ENCODE data around the gene ZNF148. TPM values are rescaled to one million over a fixed set of nuclear protein-coding genes. Genes with fewer than 3 reads are reported as not detected.
"Not testable (repeated sequence)": the region's sequence is repeated elsewhere in the genome, so short reads cannot be mapped to it uniquely, and the experiment has no call there.

The ZNF148 gene
- total RNA-seq, 6 donors from 2014 or later, result 24.5 to 42.9 (median 32.8) TPM

GRCh38 chr3:125410922-125411321 is 35.8 kb upstream of the ZNF148 start:
- WGBS, 2 donors, result 84 to 93% methylated on average over 6 of the region's 6 CpGs
- H3K4me1 ChIP-seq, result no peaks in the 10 kb centered on the region
- H3K9me3 ChIP-seq, result no peaks in the 10 kb centered on the region
- no peak for ATAC-seq (ENCODE audit: low FRiP score in 2 of 2)
- TF ChIP-seq POLR2A (IDR thresholded peaks at IDR 0.05) (no peak), EP300 (IDR thresholded peaks at IDR 0.05) (no peak), POLR2AphosphoS5 (IDR thresholded peaks at IDR 0.05) (no peak), CTCF (IDR thresholded peaks at IDR 0.05) (no peak)
- no peaks in the 10 kb centered on the region for H3K36me3 ChIP-seq
- no peaks in the 10 kb centered on the region for H3K27me3 ChIP-seq
- H3K27ac ChIP-seq, result no peak overlapping the region
- DNase-seq, result no peak
- no peak overlapping the region for H3K4me3 ChIP-seq

GRCh38 chr3:125406070-125406469 is 30.9 kb upstream of the ZNF148 start:
- Histone ChIP-seq H3K27me3 (no peaks in the 10 kb centered on the region), H3K4me3 (no peak overlapping the region), H3K4me1 (no peaks in the 10 kb centered on the region), H3K36me3 (no peaks in the 10 kb centered on the region), H3K27ac (no peak overlapping the region), H3K9me3 (no peaks in the 10 kb centered on the region)
- TF ChIP-seq EP300 (IDR thresholded peaks at IDR 0.05) (no peak), POLR2A (IDR thresholded peaks at IDR 0.05) (no peak), POLR2AphosphoS5 (IDR thresholded peaks at IDR 0.05) (no peak), CTCF (IDR thresholded peaks at IDR 0.05) (no peak)
- ATAC-seq (ENCODE audit: low FRiP score in 2 of 2) (no peak), DNase-seq (no peak)
- 88 to 91% methylated on average over 2 of the region's 2 CpGs for WGBS, 2 donors

GRCh38 chr3:125405515-125405914 is 30.4 kb upstream of the ZNF148 start:
- not testable (repeated sequence) for ATAC-seq (ENCODE audit: low FRiP score in 2 of 2); H3K4me1 ChIP-seq; H3K4me3 ChIP-seq; H3K27me3 ChIP-seq; DNase-seq; H3K9me3 ChIP-seq; H3K36me3 ChIP-seq; H3K27ac ChIP-seq
- WGBS, 2 donors, result 85 to 95% methylated on average over 4 of the region's 4 CpGs

- no peak for ATAC-seq (ENCODE audit: low FRiP score in 2 of 2)
- WGBS, 2 donors, result 68 to 86% methylated on average over 2 of the region's 2 CpGs
- TF ChIP-seq POLR2AphosphoS5 (IDR thresholded peaks at IDR 0.05), result no peak
- no peak for TF ChIP-seq CTCF (IDR thresholded peaks at IDR 0.05)
- no peak for TF ChIP-seq EP300 (IDR thresholded peaks at IDR 0.05)
- no peak for TF ChIP-seq POLR2A (IDR thresholded peaks at IDR 0.05)
These were observed 28.7 kb upstream of the ZNF148 start for GRCh38 chr3:125403789-125404188.

GRCh38 chr3:125402639-125403038 is 27.5 kb upstream of the ZNF148 start:
- Histone ChIP-seq H3K27me3 (no peaks in the 10 kb centered on the region), H3K4me1 (no peaks in the 10 kb centered on the region), H3K9me3 (no peaks in the 10 kb centered on the region), H3K36me3 (no peaks in the 10 kb centered on the region), H3K27ac (no peak overlapping the region), H3K4me3 (no peak overlapping the region)
- 94 to 96% methylated on average over 2 of the region's 2 CpGs for WGBS, 2 donors
- TF ChIP-seq CTCF (IDR thresholded peaks at IDR 0.05) (no peak), POLR2A (IDR thresholded peaks at IDR 0.05) (no peak), EP300 (IDR thresholded peaks at IDR 0.05) (no peak), POLR2AphosphoS5 (IDR thresholded peaks at IDR 0.05) (no peak)
- ATAC-seq (ENCODE audit: low FRiP score in 2 of 2) (no peak), DNase-seq (no peak)

More at GRCh38 chr3:125403789-125404188, 28.7 kb upstream of the ZNF148 start:
- Histone ChIP-seq H3K27me3 (no peaks in the 10 kb centered on the region), H3K9me3 (no peaks in the 10 kb centered on the region), H3K36me3 (no peaks in the 10 kb centered on the region), H3K27ac (no peak overlapping the region), H3K4me3 (no peak overlapping the region), H3K4me1 (no peaks in the 10 kb centered on the region)
- no peak for DNase-seq

Data from upper lobe of left lung (tissue), 6 donors.